HL-60 (cell line): Measurements from ENCODE around the gene A3GALT2.

Source experiments
- DNase-seq, 2 experiments: peaks; one replicate each; pipeline ENCODE4 v3.0.0-alpha.2; 2010 to 2020; ENCODE audit warnings: low read depth in 1 of 2, low spot score in 1 of 2
- H3K27ac ChIP-seq: fragments of 250-450 bp; sonication (Bioruptor Pico); replicated peaks from 2 replicates; pipeline ENCODE4 v1.5.1; 2020; ENCODE audit warnings: mild to moderate bottlenecking, moderate library complexity
- H3K27me3 ChIP-seq: fragments of 250-450 bp; sonication (Bioruptor Pico); 2 replicates; pipeline ENCODE4 v1.5.1; 2021; ENCODE audit warnings: mild to moderate bottlenecking, moderate library complexity; ENCODE audit not compliant: insufficient read depth, poor library complexity, severe bottlenecking
- H3K4me3 ChIP-seq: replicated peaks from 2 replicates; pipeline ENCODE4 v1.5.1; 2011; ENCODE audit warnings: mild to moderate bottlenecking, control low read depth, low read length; ENCODE audit not compliant: insufficient read depth
- CTCF ChIP-seq: IDR thresholded peaks from one replicate; pipeline ENCODE4 v1.5.1; 2011; ENCODE audit warnings: low read length, control low read depth, inconsistent platforms; ENCODE audit not compliant: insufficient read depth
- GABPA ChIP-seq: IDR thresholded peaks from 2 replicates; pipeline ENCODE4 v1.6.1; 2012; ENCODE audit warnings: low read depth
- POLR2AphosphoS5 ChIP-seq: IDR thresholded peaks from 2 replicates; pipeline ENCODE4 v1.6.1; 2012; ENCODE audit warnings: low read depth
- REST ChIP-seq: IDR thresholded peaks from 2 replicates; pipeline ENCODE4 v1.6.1; 2012; ENCODE audit warnings: low read depth; ENCODE audit not compliant: insufficient replicate concordance
- SPI1 ChIP-seq: IDR thresholded peaks from 2 replicates; pipeline ENCODE4 v1.6.1; 2012; ENCODE audit warnings: low read depth, mild to moderate bottlenecking, borderline replicate concordance

A3GALT2 gene

GRCh38 chr1:33269621-33270020, 51.3 kb downstream of the A3GALT2 start:
- H3K27me3 ChIP-seq: no peaks in the 10 kb centered on the region
- no peak for DNase-seq
- no peak overlapping the region for H3K4me3 ChIP-seq
- no peak for TF ChIP-seq GABPA
- no peak for TF ChIP-seq SPI1
- TF ChIP-seq CTCF: no peak
- no peak for TF ChIP-seq REST
- no peak for TF ChIP-seq POLR2AphosphoS5
- H3K27ac ChIP-seq: no peak overlapping the region

GRCh38 chr1:33268927-33269610, 51.8 kb downstream of the A3GALT2 start:
- no peak overlapping the region for H3K4me3 ChIP-seq
- H3K27ac ChIP-seq: no peak overlapping the region
- no peak for TF ChIP-seq GABPA
- no peak for TF ChIP-seq REST
- TF ChIP-seq POLR2AphosphoS5: no peak
- TF ChIP-seq CTCF: no peak
- TF ChIP-seq SPI1: no peak
- no peaks in the 10 kb centered on the region for H3K27me3 ChIP-seq
- no peak for DNase-seq

- Histone ChIP-seq H3K4me3 (no peak overlapping the region), H3K27me3 (no peaks in the 10 kb centered on the region), H3K27ac (no peak overlapping the region)
- TF ChIP-seq CTCF (no peak), SPI1 (no peak), GABPA (no peak), REST (no peak), POLR2AphosphoS5 (no peak)
- no peak for DNase-seq
These were observed 52.4 kb downstream of the A3GALT2 start for GRCh38 chr1:33268457-33268856.
